NCI-H2171 (cell line): Measurements from ENCODE around the gene PCDHA1.
"Not testable (repeated sequence)": the region's sequence is repeated elsewhere in the genome, so short reads cannot be mapped to it uniquely, and the experiment has no call there.

Experiments
- DNase-seq: peaks from one replicate; lab custom pipeline; 2025; lab: John Stamatoyannopoulos, UW

PCDHA1 gene

DNA sequence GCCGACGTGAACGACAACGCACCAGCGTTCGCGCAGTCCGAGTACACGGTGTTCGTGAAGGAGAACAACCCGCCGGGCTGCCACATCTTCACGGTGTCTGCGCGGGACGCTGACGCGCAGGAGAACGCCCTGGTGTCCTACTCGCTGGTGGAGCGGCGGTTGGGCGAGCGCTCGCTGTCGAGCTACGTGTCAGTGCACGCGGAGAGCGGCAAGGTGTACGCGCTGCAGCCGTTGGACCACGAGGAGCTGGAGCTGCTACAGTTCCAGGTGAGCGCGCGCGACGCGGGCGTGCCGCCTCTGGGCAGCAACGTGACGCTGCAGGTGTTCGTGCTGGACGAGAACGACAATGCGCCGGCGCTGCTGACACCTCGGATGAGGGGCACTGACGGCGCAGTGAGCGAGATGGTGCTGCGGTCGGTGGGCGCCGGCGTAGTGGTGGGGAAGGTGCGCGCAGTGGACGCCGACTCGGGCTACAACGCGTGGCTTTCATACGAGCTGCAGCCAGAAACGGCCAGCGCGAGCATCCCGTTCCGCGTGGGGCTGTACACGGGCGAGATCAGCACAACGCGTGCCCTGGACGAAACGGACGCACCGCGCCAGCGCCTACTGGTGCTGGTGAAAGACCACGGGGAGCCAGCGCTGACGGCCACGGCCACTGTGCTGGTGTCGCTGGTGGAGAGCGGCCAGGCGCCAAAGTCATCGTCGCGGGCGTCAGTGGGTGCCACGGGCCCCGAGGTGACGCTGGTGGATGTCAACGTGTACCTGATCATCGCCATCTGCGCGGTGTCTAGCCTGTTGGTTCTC lies 64.1 kb downstream of the PCDHA1 start:
- not testable (repeated sequence) for DNase-seq

DNA sequence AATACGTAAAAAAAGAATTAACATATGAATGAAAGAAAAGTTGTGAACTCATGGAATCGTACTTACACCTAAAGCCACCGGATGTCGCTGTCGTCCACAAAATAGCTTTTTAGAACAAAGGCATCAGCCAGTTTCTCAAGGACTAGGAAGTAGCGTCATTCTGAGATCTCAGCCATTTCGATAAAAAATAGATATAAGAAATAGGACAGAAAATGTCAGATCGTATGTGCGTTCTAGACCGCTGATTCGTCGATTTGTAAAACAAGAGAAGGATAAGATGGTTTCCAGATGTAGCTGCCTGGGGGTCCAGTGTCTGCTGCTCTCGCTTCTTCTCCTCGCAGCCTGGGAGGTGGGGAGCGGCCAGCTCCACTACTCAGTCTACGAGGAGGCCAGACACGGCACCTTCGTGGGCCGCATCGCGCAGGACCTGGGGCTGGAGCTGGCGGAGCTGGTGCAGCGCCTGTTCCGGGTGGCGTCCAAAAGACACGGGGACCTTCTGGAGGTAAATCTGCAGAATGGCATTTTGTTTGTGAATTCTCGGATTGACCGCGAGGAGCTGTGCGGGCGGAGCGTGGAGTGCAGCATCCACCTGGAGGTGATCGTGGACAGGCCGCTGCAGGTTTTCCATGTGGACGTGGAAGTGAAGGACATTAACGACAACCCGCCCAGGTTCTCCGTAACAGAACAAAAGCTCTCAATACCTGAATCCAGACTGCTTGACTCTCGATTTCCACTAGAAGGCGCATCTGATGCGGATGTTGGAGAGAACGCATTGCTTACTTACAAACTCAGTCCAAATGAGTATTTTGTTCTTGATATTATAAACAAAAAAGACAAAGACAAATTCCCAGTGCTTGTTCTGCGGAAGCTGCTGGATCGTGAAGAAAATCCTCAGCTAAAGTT lies 70.1 kb downstream of the PCDHA1 start, which contains the start of gene PCDHA10:
Gene PCDHA10 (plus strand): TSS at position 126 of the 903 bp plus-strand sequence. CDS start 152 bp downstream, at position 278.
- DNase-seq = no peak

DNA sequence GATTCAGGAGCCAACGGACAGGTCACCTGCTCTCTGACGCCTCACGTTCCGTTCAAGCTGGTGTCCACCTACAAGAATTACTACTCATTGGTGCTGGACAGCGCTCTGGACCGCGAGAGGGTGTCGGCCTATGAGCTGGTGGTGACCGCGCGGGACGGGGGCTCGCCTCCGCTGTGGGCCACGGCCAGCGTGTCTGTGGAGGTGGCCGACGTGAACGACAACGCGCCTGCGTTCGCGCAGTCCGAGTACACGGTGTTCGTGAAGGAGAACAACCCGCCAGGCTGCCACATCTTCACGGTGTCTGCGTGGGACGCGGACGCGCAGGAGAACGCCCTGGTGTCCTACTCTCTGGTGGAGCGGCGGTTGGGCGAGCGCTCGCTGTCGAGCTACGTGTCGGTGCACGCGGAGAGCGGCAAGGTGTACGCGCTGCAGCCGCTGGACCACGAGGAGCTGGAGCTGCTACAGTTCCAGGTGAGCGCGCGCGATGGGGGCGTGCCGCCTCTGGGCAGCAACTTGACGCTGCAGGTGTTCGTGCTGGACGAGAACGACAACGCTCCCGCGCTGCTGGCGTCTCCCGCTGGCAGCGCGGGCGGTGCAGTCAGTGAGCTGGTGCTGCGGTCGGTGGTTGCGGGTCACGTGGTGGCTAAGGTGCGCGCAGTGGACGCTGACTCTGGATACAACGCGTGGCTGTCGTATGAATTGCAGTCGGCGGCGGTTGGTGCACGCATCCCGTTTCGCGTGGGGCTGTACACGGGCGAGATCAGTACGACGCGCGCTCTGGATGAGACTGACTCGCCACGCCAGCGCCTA lies 71.4 kb downstream of the PCDHA1 start:
- no peak for DNase-seq

GRCh38 chr5:140857987-140858240 lies 72.0 kb downstream of the PCDHA1 start:
- DNase-seq = no peak

DNA sequence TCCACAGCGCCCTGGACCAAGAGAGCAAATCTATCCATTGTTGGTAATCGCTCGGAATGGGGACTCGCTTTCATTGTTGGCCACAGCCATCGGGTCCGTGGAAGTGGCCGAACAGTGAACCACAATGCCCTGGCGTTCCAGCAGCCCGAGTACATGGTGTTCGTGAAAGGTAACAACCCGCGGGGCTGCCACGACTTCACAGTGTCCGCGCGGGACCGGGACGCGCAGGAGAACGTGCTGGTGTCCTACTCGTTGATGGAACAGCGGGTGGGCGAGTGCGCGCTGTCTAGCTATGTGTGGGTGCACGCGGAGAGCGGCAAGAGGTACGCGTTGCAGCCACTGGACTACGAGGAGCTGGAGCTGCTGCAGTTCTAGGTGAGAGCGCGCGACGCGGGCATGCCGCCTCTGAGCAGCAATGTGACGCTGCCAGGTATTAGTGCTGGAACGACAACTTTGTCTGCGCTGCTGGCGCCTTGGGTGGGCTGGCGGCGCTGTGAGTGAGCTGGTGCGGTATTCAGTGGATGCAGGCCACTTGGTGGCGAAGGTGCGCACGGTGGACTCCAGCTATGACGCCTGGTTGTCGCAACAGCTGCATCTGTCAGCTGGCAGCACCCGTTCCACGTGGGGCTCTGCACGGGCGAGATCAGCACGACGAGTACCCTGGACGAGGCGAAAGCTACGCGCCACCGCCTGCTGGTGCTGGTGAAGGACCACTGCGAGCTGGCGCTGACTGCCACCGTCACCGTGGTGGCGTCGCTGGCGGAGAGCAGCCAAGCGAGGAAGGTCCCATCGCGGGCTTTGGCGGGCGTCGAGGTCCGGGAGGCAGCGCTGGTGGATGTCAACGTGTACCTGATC lies 76.7 kb downstream of the PCDHA1 start:
- DNase-seq = no peak

GRCh38 chr5:140868721-140869554 lies 83.0 kb downstream of the PCDHA1 start, which contains the start of gene PCDHA11:
PCDHA11 (plus strand) TSS chr5:140868957; CDS start chr5:140869104, 147 bp downstream.
- no peak for DNase-seq

DNA sequence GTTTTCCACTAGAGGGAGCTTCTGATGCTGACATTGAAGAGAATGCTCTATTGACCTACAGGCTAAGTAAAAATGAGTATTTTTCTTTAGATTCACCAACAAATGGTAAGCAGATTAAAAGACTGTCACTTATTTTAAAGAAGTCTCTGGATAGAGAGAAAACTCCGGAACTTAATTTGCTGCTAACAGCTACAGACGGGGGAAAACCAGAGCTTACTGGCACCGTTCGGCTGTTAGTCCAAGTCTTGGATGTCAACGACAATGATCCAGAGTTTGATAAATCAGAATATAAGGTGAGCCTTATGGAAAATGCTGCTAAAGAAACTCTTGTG lies 83.6 kb downstream of the PCDHA1 start:
- DNase-seq = no peak

DNA sequence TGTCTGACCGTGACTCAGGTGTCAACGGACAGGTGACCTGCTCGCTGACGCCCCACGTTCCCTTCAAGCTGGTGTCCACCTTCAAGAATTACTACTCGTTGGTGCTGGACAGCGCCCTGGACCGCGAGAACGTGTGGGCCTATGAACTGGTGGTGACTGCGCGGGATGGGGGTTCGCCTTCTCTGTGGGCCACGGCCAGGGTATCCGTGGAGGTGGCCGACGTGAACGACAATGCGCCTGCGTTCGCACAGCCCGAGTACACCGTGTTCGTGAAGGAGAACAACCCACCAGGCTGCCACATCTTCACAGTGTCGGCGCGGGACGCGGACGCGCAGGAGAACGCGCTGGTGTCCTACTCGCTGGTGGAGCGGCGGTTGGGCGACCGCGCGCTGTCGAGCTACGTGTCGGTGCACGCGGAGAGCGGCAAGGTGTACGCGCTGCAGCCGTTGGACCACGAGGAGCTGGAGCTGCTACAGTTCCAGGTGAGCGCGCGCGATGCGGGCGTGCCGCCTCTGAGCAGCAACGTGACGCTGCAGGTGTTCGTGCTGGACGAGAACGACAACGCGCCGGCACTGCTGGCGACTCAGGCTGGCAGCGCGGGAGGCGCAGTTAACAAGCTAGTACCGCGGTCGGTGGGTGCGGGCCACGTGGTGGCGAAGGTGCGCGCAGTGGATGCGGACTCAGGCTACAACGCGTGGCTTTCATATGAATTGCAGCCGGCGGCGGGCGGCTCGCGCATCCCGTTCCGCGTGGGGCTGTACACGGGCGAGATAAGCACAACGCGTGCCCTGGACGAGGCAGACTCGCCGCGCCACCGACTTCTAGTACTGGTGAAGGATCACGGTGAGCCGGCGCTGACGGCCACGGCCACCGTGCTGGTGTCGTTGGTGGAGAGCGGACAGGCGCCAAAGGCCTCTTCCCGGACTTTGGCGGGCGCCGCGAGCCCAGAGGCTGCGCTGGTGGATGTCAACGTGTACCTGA lies 84.6 kb downstream of the PCDHA1 start:
- DNase-seq = no peak

DNA sequence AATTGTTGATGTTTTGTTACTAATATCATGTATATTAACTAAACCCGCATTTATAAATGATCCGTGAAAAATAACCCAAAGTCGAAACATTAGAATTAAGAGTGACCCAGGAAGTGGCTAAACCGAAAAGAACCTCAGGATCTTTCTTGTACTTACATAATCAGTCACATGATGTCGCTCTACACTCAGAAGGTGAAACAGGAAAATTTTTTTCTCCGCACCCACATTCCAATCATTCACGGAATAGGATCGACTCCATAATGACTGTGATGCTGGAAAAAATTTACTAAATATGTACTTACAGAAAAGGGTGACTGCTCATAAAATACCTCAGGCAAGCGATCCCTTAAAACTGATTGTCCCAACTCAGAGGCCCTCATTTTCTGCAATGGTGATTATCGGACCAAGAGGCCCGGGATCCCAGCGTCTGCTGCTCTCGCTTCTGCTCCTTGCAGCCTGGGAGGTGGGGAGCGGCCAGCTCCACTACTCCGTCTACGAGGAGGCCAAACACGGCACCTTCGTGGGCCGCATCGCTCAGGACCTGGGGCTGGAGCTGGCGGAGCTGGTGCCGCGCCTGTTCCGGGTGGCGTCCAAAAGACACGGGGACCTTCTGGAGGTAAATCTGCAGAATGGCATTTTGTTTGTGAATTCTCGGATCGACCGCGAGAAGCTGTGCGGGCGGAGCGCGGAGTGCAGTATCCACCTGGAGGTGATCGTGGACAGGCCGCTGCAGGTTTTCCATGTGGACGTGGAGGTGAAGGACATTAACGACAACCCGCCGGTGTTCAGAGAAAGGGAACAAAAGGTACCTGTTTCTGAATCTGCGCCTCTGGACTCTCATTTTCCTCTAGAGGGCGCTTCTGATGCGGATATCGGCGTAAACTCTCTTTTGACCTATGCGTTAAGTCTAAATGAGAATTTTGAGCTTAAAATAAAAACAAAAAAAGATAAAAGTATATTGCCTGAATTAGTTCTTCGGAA lies 89.4 kb downstream of the PCDHA1 start, which contains the start of gene PCDHA12:
Gene PCDHA12 (plus strand): TSS at position 224 of the 981 bp plus-strand sequence. CDS start 165 bp downstream, at position 389.
- no peak for DNase-seq

DNA sequence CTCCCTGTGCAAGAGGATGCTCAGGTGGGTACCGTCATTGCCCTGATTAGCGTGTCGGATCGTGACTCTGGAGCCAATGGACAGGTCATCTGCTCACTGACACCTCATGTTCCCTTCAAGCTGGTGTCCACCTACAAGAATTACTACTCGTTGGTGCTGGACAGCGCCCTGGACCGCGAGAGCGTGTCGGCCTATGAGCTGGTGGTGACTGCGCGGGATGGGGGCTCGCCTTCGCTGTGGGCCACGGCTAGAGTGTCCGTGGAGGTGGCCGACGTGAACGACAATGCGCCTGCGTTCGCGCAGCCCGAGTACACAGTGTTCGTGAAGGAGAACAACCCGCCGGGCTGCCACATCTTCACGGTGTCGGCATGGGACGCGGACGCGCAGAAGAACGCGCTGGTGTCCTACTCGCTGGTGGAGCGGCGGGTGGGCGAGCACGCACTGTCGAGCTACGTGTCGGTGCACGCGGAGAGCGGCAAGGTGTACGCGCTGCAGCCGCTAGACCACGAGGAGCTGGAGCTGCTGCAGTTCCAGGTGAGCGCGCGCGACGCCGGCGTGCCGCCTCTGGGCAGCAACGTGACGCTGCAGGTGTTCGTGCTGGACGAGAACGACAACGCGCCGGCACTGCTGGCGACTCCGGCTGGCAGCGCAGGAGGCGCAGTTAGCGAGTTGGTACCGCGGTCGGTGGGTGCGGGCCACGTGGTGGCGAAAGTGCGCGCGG lies 90.8 kb downstream of the PCDHA1 start:
- DNase-seq = not testable (repeated sequence)

GRCh38 chr5:140877262-140877581 lies 91.3 kb downstream of the PCDHA1 start:
- no peak for DNase-seq

DNA sequence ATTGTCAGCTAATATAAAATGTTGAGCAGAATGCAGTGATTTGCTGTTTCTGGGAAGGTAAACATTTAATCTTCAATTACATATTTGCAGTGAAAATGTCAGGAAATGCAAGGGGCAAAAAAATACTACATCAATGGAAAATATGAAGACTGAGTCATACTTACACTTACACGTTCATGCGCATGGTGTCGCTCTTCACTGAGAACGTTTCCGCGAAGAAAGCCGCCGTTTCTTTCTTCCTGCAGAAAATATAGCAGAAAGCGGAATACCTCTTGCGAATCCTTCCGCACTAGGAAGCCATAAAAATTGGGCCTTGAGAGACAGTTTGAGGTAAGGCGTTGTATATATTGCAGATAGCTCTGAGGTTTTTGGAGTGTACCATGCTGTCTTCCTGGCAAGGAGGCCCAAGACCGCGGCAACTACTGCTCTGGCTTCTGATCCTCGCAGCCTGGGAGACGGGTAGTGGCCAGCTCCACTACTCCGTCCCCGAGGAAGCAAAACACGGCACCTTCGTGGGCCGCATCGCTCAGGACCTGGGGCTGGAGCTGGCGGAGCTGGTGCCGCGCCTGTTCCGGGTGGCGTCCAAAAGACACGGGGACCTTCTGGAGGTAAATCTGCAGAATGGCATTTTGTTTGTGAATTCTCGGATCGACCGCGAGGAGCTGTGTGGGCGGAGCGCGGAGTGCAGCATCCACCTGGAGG lies 96.1 kb downstream of the PCDHA1 start, which contains the start of gene PCDHA13:
Gene PCDHA13 (plus strand): TSS at position 236 of the 702 bp plus-strand sequence. CDS start 145 bp downstream, at position 381.
- no peak for DNase-seq

DNA sequence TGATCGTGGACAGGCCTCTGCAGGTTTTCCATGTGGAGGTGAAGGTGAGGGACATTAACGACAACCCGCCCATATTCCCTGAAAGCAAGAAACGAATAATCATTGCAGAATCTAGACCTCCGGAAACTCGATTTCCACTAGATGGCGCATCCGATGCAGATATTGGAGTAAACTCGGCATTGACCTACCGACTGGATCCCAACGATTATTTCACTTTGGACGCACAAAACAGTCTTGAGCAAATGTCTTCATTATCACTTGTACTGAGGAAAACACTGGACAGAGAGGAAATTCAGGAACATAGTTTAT lies 96.6 kb downstream of the PCDHA1 start:
- no peak for DNase-seq

DNA sequence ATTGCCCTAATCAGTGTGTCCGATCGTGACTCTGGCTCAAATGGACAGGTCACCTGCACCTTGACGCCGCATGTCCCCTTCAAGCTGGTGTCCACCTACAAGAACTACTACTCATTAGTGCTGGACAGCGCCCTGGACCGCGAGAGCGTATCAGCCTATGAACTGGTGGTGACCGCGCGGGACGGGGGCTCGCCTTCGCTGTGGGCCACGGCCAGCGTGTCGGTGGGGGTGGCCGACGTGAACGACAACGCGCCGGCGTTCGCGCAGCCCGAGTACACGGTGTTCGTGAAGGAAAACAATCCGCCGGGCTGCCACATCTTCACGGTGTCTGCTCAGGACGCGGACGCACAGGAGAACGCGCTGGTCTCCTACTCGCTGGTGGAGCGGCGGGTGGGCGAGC lies 97.4 kb downstream of the PCDHA1 start:
- DNase-seq = no peak

DNA sequence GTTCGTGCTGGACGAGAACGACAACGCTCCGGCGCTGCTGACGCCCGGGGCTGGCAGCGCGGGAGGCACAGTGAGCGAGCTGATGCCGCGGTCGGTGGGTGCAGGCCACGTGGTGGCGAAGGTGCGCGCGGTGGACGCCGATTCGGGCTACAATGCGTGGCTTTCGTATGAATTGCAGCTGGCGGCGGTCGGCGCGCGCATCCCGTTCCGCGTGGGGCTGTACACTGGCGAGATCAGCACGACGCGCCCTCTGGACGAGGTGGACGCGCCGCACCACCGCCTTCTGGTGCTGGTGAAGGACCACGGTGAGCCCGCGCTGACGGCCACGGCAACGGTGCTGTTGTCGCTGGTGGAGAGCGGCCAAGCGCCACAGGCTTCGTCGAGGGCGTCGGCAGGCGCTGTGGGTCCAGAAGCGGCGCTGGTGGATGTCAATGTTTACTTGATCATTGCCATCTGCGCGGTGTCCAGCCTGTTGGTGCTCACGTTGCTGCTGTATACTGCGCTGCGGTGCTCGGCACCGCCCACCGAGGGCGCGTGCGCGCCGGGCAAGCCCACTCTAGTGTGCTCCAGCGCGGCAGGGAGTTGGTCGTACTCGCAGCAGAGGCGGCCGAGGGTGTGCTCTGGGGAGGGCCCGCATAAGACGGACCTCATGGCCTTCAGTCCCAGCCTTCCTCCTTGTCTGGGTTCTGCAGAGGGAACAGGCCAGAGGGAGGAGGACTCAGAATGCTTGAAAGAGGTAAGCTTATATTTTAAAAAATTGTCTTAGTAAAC lies 98.2 kb downstream of the PCDHA1 start:
- DNase-seq = no peak

GRCh38 chr5:140916325-140916724 lies 130.4 kb downstream of the PCDHA1 start:
- DNase-seq = no peak
